OCI-LY7 (cell line): ENCODE data around the gene CARS1. TPM values are rescaled to one million over a fixed set of nuclear protein-coding genes. Genes with fewer than 3 reads are reported as not detected.
A peak's percentile ranks its signal among the peaks of the same experiment; 100 is the strongest.

Experiments
- Bru-seq: library from RNA; stranded (reverse); fragments of 400-500 nt; gene quantifications from one replicate; lab custom pipeline; 2021; lab: Mats Ljungman, UMichigan
- BruChase-seq, 2 experiments: library from RNA; stranded (reverse); fragments of 400-500 nt; gene quantifications; one replicate each; lab custom pipeline; 2021; lab: Mats Ljungman, UMichigan
- BruUV-seq: library from RNA; stranded (reverse); fragments of 400-500 nt; replicated peaks from 2 replicates; lab custom pipeline; 2021; lab: Mats Ljungman, UMichigan
- CTCF ChIA-PET: fragments of 300-600 bp; sonication (Branson Sonifier 250); formaldehyde crosslinking; loops from one replicate; lab custom pipeline; 2022; ENCODE audit warnings: antibody characterized with exemption; ENCODE audit not compliant: unreplicated experiment; lab: Charles Lee
- POLR2A ChIA-PET: fragments of 300-600 bp; sonication (Branson Sonifier 250); formaldehyde crosslinking; loops from one replicate; lab custom pipeline; 2022; ENCODE audit warnings: antibody characterized with exemption; lab: Charles Lee
- DNase-seq: peaks from one replicate; pipeline ENCODE4 v3.0.0-alpha.2; 2015; ENCODE audit warnings: low spot score
- H2AFZ ChIP-seq: fragments of 200-600 bp; sonication (generic), shearing (Covaris generic); 2 replicates; pipeline ENCODE4 v1.6.1; 2014; ENCODE audit warnings: mild to moderate bottlenecking, antibody characterized with exemption, low read length, moderate library complexity
- H3K27ac ChIP-seq: fragments of 200-600 bp; sonication (generic); 2 replicates; pipeline ENCODE4 v1.5.1; 2014; ENCODE audit warnings: mixed run types, low read depth, mild to moderate bottlenecking, moderate library complexity, low read length, inconsistent platforms; ENCODE audit not compliant: poor library complexity, severe bottlenecking
- H3K36me3 ChIP-seq: fragments of 200-600 bp; sonication (generic); 2 replicates; pipeline ENCODE4 v1.6.1; 2014; ENCODE audit warnings: mild to moderate bottlenecking, antibody characterized with exemption, low read length, moderate library complexity, mixed read lengths; ENCODE audit not compliant: insufficient read depth
- H3K4me1 ChIP-seq: fragments of 200-600 bp; sonication (generic); 2 replicates; pipeline ENCODE4 v1.5.1; 2014; ENCODE audit warnings: mild to moderate bottlenecking, low read length; ENCODE audit not compliant: insufficient read depth, poor library complexity, severe bottlenecking
- H3K4me2 ChIP-seq: fragments of 200-600 bp; sonication (generic); 2 replicates; pipeline ENCODE4 v1.6.1; 2014; ENCODE audit warnings: mild to moderate bottlenecking, low read length
- H3K4me3 ChIP-seq: fragments of 200-600 bp; sonication (generic); 2 replicates; pipeline ENCODE4 v1.5.1; 2014; ENCODE audit warnings: mild to moderate bottlenecking, low read depth, low read length; ENCODE audit not compliant: poor library complexity, severe bottlenecking
- H3K79me2 ChIP-seq: fragments of 200-600 bp; sonication (generic); 2 replicates; pipeline ENCODE4 v1.6.1; 2016; ENCODE audit warnings: low read depth, mild to moderate bottlenecking, low read length, moderate library complexity, mixed read lengths; ENCODE audit not compliant: insufficient read depth
- H3K9me2 ChIP-seq: fragments of 200-600 bp; sonication (generic); 2 replicates; pipeline ENCODE4 v1.6.1; 2016; ENCODE audit warnings: mild to moderate bottlenecking, low read length, mixed read lengths; ENCODE audit not compliant: insufficient read depth
- H3K9me3 ChIP-seq: fragments of 200-600 bp; sonication (generic); 2 replicates; pipeline ENCODE4 v1.6.1; 2014; ENCODE audit warnings: mild to moderate bottlenecking, mixed run types, low read length, mixed read lengths
- H4K20me1 ChIP-seq: fragments of 200-600 bp; sonication (generic); 2 replicates; pipeline ENCODE4 v1.6.1; 2014; ENCODE audit warnings: mild to moderate bottlenecking, antibody characterized with exemption, low read length, moderate library complexity, mixed read lengths; ENCODE audit not compliant: insufficient read depth
- CTCF ChIP-seq: fragments of 200-600 bp; sonication (generic); conservative IDR thresholded peaks from 2 replicates; pipeline ENCODE4 v1.5.1; 2014; ENCODE audit warnings: mild to moderate bottlenecking, antibody characterized with exemption, low read length, moderate library complexity, mixed read lengths
- EZH2phosphoT487 ChIP-seq: fragments of 200-600 bp; sonication (generic); IDR thresholded peaks from 2 replicates; pipeline ENCODE4 v1.6.1; 2018; ENCODE audit warnings: low read depth, borderline replicate concordance, mild to moderate bottlenecking, mixed run types, antibody characterized with exemption, low read length, moderate library complexity, mixed read lengths
- intact Hi-C: fragments of 100-400 bp; cut with micrococcal nuclease; formaldehyde crosslinking; loops from one replicate; pipeline ENCODE4 v1.10.0; 2022; ENCODE audit not compliant: unreplicated experiment
- long read RNA-seq: library from polyadenylated mRNA; stranded (forward); transcript quantifications from one replicate; pipeline ENCODE4 v2.0.0, GENCODE V29; 2022
- total RNA-seq, 2 experiments: library from RNA; depleted of rRNA in 1 of 2; stranded (reverse); fragments of >200 nt in 1 of 2; shearing (Covaris generic) in 1 of 2; gene quantifications; 2 replicates each; pipeline ENCODE4 v1.2.3, GENCODE V29; 2014 to 2022

Gene CARS1
- 58.3 and 62.4 TPM in 2 replicates for total RNA-seq (2014; rRNA removed; shearing (Covaris generic))
- 88.8 and 92.6 TPM in 2 replicates for total RNA-seq (2022)
- percentile 76 among the genes with signal in this experiment for Bru-seq, nascent RNA
- BruChase-seq, experiment 1, labeled RNA remaining after a 6-hour chase = percentile 82 among the genes with signal in this experiment
- percentile 81 among the genes with signal in this experiment for BruChase-seq, experiment 2, labeled RNA remaining after a 2-hour chase
- long read RNA-seq, transcript CARS-203 (22 exons, 2,685 nt) = major isoform, 81 of 237 reads
- long read RNA-seq, transcript CARS-202 (23 exons, 2,758 nt) = minor isoform, 29 of 237 reads
- long read RNA-seq, transcript CARS-201 (22 exons, 2,491 nt) = minor isoform, 24 of 237 reads
- long read RNA-seq, partial matches to known transcripts = 21 of 237 reads
- long read RNA-seq, other reads (novel, unspliced or antisense) = 80 of 237 reads

- POLR2A ChIA-PET = interaction anchor here (0.6 to 1.0 kb wide), 2 partner anchors 33 to 43 kb away, joined by 3 read pairs; no protein-coding TSS in a partner anchor
- BruUV-seq = no TSS peak
- peak; percentile 94 for DNase-seq
- Histone ChIP-seq H3K9me2 (no peaks in the 10 kb centered on the region), H3K4me1 (peaks cover 14% of the 10 kb centered on the region), H3K4me2 (peak within 1 kb of the TSS; percentile 95), H3K4me3 (peak within 1 kb of the TSS; percentile 95), H3K9me3 (no peaks in the 10 kb centered on the region), H3K36me3 (peaks cover 23% of the 10 kb centered on the region), H2AFZ (peak within 1 kb of the TSS; percentile 90), H3K27ac (peak within 1 kb of the TSS; percentile 49), H4K20me1 (peaks cover 4% of the 10 kb centered on the region; the same call in 1 of the 2 replicates), H3K79me2 (peaks cover 43% of the 10 kb centered on the region)
- CTCF ChIA-PET = no interaction called here
- intact Hi-C loops = loop anchor here (2.0 to 5.0 kb wide), 2 partner anchors 65 to 670 kb away; partner anchors contain the start of gene NAP1L4
- TF ChIP-seq EZH2phosphoT487 (no peak), CTCF (no peak)
These were observed at the start of gene CARS1 for GRCh38 chr11:3057069-3057963. Gene CARS1, minus strand, starts transcription at chr11:3057423. Its CDS starts 56 bp downstream, at chr11:3057367.

GRCh38 chr11:3105791-3106735, 48.8 kb upstream of the CARS1 start:
- BruUV-seq = no TSS peak
- intact Hi-C loops = no loop called here
- H3K4me1 ChIP-seq = no peaks in the 10 kb centered on the region
- no peaks in the 10 kb centered on the region for H3K9me3 ChIP-seq
- no peak overlapping the region for H2AFZ ChIP-seq
- H3K36me3 ChIP-seq = no peaks in the 10 kb centered on the region
- H3K4me3 ChIP-seq = no peak overlapping the region
- ChIA-PET POLR2A (interaction anchor here (0.7 kb wide), 1 partner anchor 1044 kb away, joined by 7 read pairs; no protein-coding TSS in a partner anchor), CTCF (no interaction called here)
- no peak overlapping the region for H3K27ac ChIP-seq
- TF ChIP-seq CTCF = no peak
- no peaks in the 10 kb centered on the region for H4K20me1 ChIP-seq
- DNase-seq = no peak
- H3K9me2 ChIP-seq = no peaks in the 10 kb centered on the region
- H3K4me2 ChIP-seq = no peak overlapping the region
- no peaks in the 10 kb centered on the region for H3K79me2 ChIP-seq
